Endothelial cell (in vitro differentiated cells): ENCODE data around the gene LUZP2. TPM values are rescaled to one million over a fixed set of nuclear protein-coding genes. Genes with fewer than 3 reads are reported as not detected.

ENCODE experiments used
- DNase-seq: peaks from one replicate; pipeline ENCODE4 v3.0.0; 2021; ENCODE audit warnings: low spot score
- H3K27ac Mint-ChIP-seq: one replicate; pipeline ENCODE4 v1.8.0; 2021; ENCODE audit warnings: mixed read lengths, inconsistent platforms; ENCODE audit not compliant: unreplicated experiment
- H3K27me3 Mint-ChIP-seq: one replicate; pipeline ENCODE4 v1.8.0; 2021; ENCODE audit warnings: mild to moderate bottlenecking, moderate library complexity, mixed read lengths, inconsistent platforms; ENCODE audit not compliant: unreplicated experiment
- H3K36me3 Mint-ChIP-seq: one replicate; pipeline ENCODE4 v1.8.0; 2021; ENCODE audit warnings: mild to moderate bottlenecking, low read depth, mixed read lengths, inconsistent platforms; ENCODE audit not compliant: unreplicated experiment
- H3K4me1 Mint-ChIP-seq: one replicate; pipeline ENCODE4 v1.8.0; 2021; ENCODE audit warnings: mild to moderate bottlenecking, mixed read lengths, inconsistent platforms; ENCODE audit not compliant: unreplicated experiment
- H3K4me3 Mint-ChIP-seq: one replicate; pipeline ENCODE4 v1.8.0; 2021; ENCODE audit warnings: mild to moderate bottlenecking, mixed read lengths, inconsistent platforms; ENCODE audit not compliant: unreplicated experiment
- H3K9me3 Mint-ChIP-seq: one replicate; pipeline ENCODE4 v1.8.0; 2021; ENCODE audit warnings: mixed read lengths, inconsistent platforms; ENCODE audit not compliant: unreplicated experiment
- total RNA-seq: library from RNA; stranded (reverse); fragmentation: NEBNext Ultra II Directional; extraction: Animal tissue kit (Norgen Biotek cat#: 25700); gene quantifications from one replicate; pipeline ENCODE4 v1.2.1, GENCODE V29; 2021; ENCODE audit not compliant: unreplicated experiment
- TF ChIP-seq, protein P1 (sequence below): fragments of 200-600 bp; sonication (generic); IDR thresholded peaks from one replicate; pipeline ENCODE4 v1.5.0; 2021; ENCODE audit warnings: antibody characterized with exemption; ENCODE audit not compliant: unreplicated experiment

Gene LUZP2
- total RNA-seq, 1 donor from 2014 or later, result 0.10 TPM

DNA sequence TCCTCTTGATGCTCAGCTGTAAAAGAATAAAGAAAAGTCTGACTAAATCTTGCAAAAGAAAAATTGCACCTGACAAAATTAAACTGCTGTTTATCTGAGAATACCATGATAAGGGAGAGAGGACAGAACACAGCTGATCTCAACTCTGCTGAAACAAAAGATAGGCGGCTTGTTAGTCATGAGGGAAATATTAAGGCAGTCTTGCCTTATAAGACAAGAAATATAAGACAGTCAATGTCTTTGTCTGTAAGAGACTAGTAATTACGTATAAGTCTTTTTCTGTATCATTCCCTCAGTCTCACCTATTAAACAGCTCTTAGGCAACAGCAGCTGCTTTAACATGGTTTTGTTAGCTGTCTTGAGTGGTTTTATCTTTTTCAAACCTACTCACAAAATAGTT, 296.6 kb downstream of the LUZP2 start:
- DNase-seq, result no peak
- H3K9me3 Mint-ChIP-seq, result no peaks in the 10 kb centered on the region
- no peaks in the 10 kb centered on the region for H3K36me3 Mint-ChIP-seq
- H3K4me1 Mint-ChIP-seq, result no peaks in the 10 kb centered on the region
- no peaks in the 10 kb centered on the region for H3K27me3 Mint-ChIP-seq
- H3K4me3 Mint-ChIP-seq, result no peak overlapping the region
- TF ChIP-seq, protein P1, sequence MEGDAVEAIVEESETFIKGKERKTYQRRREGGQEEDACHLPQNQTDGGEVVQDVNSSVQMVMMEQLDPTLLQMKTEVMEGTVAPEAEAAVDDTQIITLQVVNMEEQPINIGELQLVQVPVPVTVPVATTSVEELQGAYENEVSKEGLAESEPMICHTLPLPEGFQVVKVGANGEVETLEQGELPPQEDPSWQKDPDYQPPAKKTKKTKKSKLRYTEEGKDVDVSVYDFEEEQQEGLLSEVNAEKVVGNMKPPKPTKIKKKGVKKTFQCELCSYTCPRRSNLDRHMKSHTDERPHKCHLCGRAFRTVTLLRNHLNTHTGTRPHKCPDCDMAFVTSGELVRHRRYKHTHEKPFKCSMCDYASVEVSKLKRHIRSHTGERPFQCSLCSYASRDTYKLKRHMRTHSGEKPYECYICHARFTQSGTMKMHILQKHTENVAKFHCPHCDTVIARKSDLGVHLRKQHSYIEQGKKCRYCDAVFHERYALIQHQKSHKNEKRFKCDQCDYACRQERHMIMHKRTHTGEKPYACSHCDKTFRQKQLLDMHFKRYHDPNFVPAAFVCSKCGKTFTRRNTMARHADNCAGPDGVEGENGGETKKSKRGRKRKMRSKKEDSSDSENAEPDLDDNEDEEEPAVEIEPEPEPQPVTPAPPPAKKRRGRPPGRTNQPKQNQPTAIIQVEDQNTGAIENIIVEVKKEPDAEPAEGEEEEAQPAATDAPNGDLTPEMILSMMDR, result no peak
- no peak overlapping the region for H3K27ac Mint-ChIP-seq

DNA sequence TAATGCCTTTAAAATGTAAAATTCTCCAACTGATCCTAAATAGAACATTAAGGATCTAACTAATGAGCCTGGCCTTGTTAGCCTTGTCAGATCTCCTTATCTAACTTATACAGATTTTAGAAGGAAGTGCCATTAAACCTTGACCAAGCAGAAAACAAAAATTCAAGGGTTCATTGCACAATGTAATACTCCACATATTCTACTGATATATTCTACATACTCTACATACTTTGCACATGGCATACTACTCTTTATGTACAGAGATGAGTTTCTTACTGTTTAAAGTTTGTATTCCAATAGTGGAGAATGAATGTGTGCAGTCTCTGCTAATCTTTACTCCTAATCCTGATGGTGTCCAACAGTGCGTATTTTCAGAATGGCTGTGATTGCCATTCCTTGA, 297.2 kb downstream of the LUZP2 start:
- Mint-ChIP-seq H3K4me3 (no peak overlapping the region), H3K27ac (no peak overlapping the region), H3K9me3 (no peaks in the 10 kb centered on the region), H3K36me3 (no peaks in the 10 kb centered on the region), H3K27me3 (no peaks in the 10 kb centered on the region), H3K4me1 (no peaks in the 10 kb centered on the region)
- no peak for DNase-seq
- TF ChIP-seq, protein P1, result no peak

DNA sequence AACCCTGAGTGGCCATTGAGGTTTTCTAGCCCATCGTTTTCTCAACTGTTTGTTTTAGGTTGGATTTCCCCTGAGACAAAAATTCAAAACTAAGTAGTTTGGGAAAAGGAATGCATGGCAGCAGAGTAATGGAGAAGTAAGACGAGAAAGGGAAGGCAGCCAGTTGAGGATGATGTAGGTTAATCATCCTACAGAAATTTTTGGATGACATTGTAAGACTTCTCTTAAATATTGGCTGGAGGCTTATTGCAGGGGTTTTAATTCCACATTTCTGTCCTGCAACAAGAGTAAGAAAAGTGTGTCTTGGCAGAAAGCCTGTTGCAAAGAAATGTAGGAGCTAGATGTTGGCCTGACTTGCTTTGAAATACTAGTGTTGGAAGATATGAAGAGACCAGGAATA, 308.8 kb downstream of the LUZP2 start:
- Mint-ChIP-seq H3K4me1 (no peaks in the 10 kb centered on the region), H3K9me3 (no peaks in the 10 kb centered on the region), H3K36me3 (no peaks in the 10 kb centered on the region), H3K27me3 (peaks cover 2% of the 10 kb centered on the region), H3K4me3 (no peak overlapping the region), H3K27ac (no peak overlapping the region)
- no peak for DNase-seq
- TF ChIP-seq, protein P1, result no peak

DNA sequence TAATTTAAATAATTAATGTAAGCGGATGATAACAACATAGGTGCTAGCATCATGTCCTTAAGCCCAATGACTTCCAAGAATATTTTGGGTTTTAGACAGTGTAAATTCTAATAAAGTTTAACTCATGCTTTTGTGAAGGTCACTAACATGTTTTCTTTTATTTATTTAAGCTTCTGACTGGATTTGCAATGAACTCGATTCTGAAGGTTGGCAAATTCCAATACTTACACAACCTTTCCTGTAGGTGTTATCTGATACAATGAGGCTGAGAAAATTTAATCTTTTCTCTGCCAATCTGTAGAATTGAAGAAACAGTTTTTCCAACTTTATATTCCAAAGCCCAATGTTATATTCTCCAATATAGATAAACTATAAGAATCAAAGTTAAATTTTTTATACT, 311.3 kb downstream of the LUZP2 start:
- Mint-ChIP-seq H3K4me1 (peaks cover 10% of the 10 kb centered on the region), H3K36me3 (no peaks in the 10 kb centered on the region), H3K27ac (no peak overlapping the region), H3K9me3 (no peaks in the 10 kb centered on the region), H3K27me3 (peaks cover 3% of the 10 kb centered on the region), H3K4me3 (no peak overlapping the region)
- DNase-seq, result no peak
- TF ChIP-seq, protein P1, result no peak

DNA sequence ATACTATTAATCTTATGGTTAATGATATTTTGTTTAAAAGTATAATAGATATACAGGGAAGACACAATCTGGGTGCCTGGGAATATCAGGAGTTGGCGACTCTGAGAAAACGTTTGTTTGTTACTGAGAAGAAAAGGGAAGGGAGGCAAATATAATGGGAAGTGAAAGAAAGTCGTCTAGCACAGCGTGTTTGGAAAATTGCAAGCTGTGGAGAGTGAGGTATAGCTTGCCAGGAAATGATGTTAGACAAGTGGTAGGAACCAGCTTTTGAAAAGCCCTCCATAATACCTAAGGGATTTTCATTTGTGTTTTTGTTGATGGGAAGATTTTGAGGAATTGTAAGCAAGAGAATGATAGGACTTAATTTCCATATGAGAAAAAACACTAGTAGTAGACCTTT, 322.2 kb downstream of the LUZP2 start:
- TF ChIP-seq, protein P1, result no peak
- Mint-ChIP-seq H3K4me1 (no peaks in the 10 kb centered on the region), H3K36me3 (no peaks in the 10 kb centered on the region)

More for the DNA sequence above, 322.2 kb downstream of the LUZP2 start:
- Mint-ChIP-seq H3K27me3 (no peaks in the 10 kb centered on the region), H3K4me3 (no peak overlapping the region), H3K9me3 (no peaks in the 10 kb centered on the region), H3K27ac (no peak overlapping the region)
- DNase-seq, result no peak
